ENCODE results near the gene ZNF804A.
A peak's percentile ranks its signal among the peaks of the same experiment; 100 is the strongest.

Gene ZNF804A

DNA sequence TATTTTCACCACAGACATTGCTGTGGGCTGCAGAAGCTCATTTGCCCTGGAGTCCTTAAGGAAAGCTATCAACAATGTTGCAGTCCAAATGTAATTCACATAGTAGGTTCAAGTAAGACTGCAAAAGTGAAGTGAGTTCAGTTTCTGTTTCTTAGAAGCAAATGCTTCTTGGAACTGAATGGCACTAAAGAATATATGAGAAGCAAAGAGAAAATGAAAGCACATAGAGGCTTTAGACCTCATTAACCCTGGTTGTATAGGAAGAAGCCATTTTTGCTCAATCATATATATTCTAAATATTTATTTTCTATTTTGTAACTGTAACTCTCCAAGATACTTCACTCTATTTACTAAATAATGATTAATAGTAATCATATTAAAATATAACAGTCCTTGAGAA, 292.0 kb downstream of the ZNF804A start:
- no peaks in the 10 kb centered on the region for H3K4me1 ChIP-seq (ENCODE audit: control insufficient read depth, low read depth, low read length)
- H3K4me3 ChIP-seq (ENCODE audit: low read length): no peak overlapping the region
- no peak overlapping the region for H2BK15ac ChIP-seq (replicated peaks; ENCODE audit: low read depth)
- H2BK120ac ChIP-seq (ENCODE audit: low read depth, low read length): no peak overlapping the region
- H3K4ac ChIP-seq (ENCODE audit: low read depth, low read length): no peak overlapping the region
- H3K23ac ChIP-seq (ENCODE audit: low read length): no peak overlapping the region
- no peak overlapping the region for H3K9ac ChIP-seq (ENCODE audit: low read length)
- H3K79me1 ChIP-seq (ENCODE audit: low read length): no peaks in the 10 kb centered on the region
- H3K56ac ChIP-seq (ENCODE audit: low read length): no peak overlapping the region
- no peak overlapping the region for H4K8ac ChIP-seq (ENCODE audit: low read depth, low read length)
- H2AK5ac ChIP-seq (ENCODE audit: low read length): no peak overlapping the region
- H4K5ac ChIP-seq (ENCODE audit: low read length): no peak overlapping the region
- H3K18ac ChIP-seq (ENCODE audit: low read length): no peak overlapping the region
- no peaks in the 10 kb centered on the region for H3K36me3 ChIP-seq (ENCODE audit: control insufficient read depth, insufficient read depth, low read length)
- H3K27ac ChIP-seq (ENCODE audit: low read depth, low read length): no peak overlapping the region
- H3K4me2 ChIP-seq (ENCODE audit: low read length): no peak overlapping the region
- H3K79me2 ChIP-seq (ENCODE audit: control insufficient read depth, insufficient read depth, low read length): no peaks in the 10 kb centered on the region
- H3K27me3 ChIP-seq (ENCODE audit: insufficient read depth, low read length, poor library complexity): no peaks in the 10 kb centered on the region
- H2BK5ac ChIP-seq (ENCODE audit: low read length): no peak overlapping the region
- DNase-seq: no peak

DNA sequence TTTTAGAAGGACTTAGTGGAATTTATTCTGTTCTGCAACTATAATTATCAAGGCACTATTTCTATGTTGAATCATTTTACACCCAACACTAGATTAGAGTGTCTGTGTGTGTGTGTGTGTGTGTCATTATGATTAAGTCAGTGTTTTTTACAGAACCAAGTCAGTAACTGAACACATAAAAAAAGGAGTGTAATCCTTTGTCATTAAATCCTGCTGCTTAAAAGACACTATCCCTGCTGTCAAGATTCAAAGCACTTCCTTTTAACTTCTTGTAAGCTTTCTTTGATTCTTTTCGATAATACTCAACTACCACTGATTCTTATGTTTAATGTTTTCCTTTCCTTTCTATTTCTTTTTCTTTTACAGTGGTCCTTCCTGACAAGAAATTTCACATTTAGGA, 306.7 kb downstream of the ZNF804A start:
- H4K8ac ChIP-seq (ENCODE audit: low read depth, low read length): no peak overlapping the region
- H3K79me1 ChIP-seq (ENCODE audit: low read length): no peaks in the 10 kb centered on the region
- no peak overlapping the region for H3K18ac ChIP-seq (ENCODE audit: low read length)
- no peaks in the 10 kb centered on the region for H3K27me3 ChIP-seq (ENCODE audit: insufficient read depth, low read length, poor library complexity)
- H3K4ac ChIP-seq (ENCODE audit: low read depth, low read length): no peak overlapping the region
- H3K79me2 ChIP-seq (ENCODE audit: control insufficient read depth, insufficient read depth, low read length): no peaks in the 10 kb centered on the region
- no peak overlapping the region for H3K27ac ChIP-seq (ENCODE audit: low read depth, low read length)
- H3K36me3 ChIP-seq (ENCODE audit: control insufficient read depth, insufficient read depth, low read length): no peaks in the 10 kb centered on the region
- DNase-seq: no peak
- no peak overlapping the region for H2AK5ac ChIP-seq (ENCODE audit: low read length)
- no peak overlapping the region for H3K4me3 ChIP-seq (ENCODE audit: low read length)
- no peak overlapping the region for H3K4me2 ChIP-seq (ENCODE audit: low read length)
- H2BK120ac ChIP-seq (ENCODE audit: low read depth, low read length): no peak overlapping the region
- no CpG with 5 or more reads among the region's 1 CpG for WGBS (ENCODE audit: extremely low coverage, insufficient coverage, low lambda C conversion rate)
- no peak overlapping the region for H3K56ac ChIP-seq (ENCODE audit: low read length)
- no peak overlapping the region for H3K9ac ChIP-seq (ENCODE audit: low read length)
- no peak overlapping the region for H2BK15ac ChIP-seq (replicated peaks; ENCODE audit: low read depth)
- H4K5ac ChIP-seq (ENCODE audit: low read length): no peak overlapping the region
- no peak overlapping the region for H3K23ac ChIP-seq (ENCODE audit: low read length)
- H2BK5ac ChIP-seq (ENCODE audit: low read length): no peak overlapping the region
- H3K4me1 ChIP-seq (ENCODE audit: control insufficient read depth, low read depth, low read length): no peaks in the 10 kb centered on the region

DNA sequence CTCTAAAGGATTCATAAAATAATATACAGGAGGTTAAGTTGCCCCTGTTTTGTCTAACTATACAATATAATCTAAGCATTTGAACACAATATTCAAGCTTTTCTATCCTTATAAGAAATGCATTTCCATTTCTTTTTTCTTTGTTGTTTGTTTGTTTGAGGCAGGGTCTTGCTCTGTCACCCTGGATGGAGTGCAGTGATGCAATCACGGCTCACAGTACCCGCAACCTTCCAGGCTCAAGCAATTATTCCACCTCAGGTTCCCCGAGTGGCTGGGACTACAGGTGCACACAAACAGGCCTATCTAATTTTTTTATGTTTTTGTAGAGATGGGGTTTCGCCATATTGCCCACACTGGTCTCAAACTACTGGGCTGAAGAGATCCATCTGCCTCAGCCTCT, 307.8 kb downstream of the ZNF804A start:
- Histone ChIP-seq H2BK15ac (replicated peaks; ENCODE audit: low read depth) (no peak overlapping the region), H3K27me3 (ENCODE audit: insufficient read depth, low read length, poor library complexity) (no peaks in the 10 kb centered on the region), H3K36me3 (ENCODE audit: control insufficient read depth, insufficient read depth, low read length) (no peaks in the 10 kb centered on the region), H3K79me2 (ENCODE audit: control insufficient read depth, insufficient read depth, low read length) (no peaks in the 10 kb centered on the region), H3K18ac (ENCODE audit: low read length) (peak overlapping the region; percentile 28), H3K79me1 (ENCODE audit: low read length) (no peaks in the 10 kb centered on the region), H3K4me3 (ENCODE audit: low read length) (no peak overlapping the region), H4K5ac (ENCODE audit: low read length) (no peak overlapping the region), H3K4me2 (ENCODE audit: low read length) (no peak overlapping the region), H2AK5ac (ENCODE audit: low read length) (no peak overlapping the region), H3K56ac (ENCODE audit: low read length) (no peak overlapping the region), H3K4ac (ENCODE audit: low read depth, low read length) (peak overlapping the region; percentile 70), H3K27ac (ENCODE audit: low read depth, low read length) (peak overlapping the region; percentile 55), H4K8ac (ENCODE audit: low read depth, low read length) (no peak overlapping the region), H3K9ac (ENCODE audit: low read length) (no peak overlapping the region), H3K23ac (ENCODE audit: low read length) (no peak overlapping the region), H2BK5ac (ENCODE audit: low read length) (no peak overlapping the region), H3K4me1 (ENCODE audit: control insufficient read depth, low read depth, low read length) (no peaks in the 10 kb centered on the region), H2BK120ac (ENCODE audit: low read depth, low read length) (peak overlapping the region; percentile 100)
- no CpG with 5 or more reads among the region's 4 CpGs for WGBS (ENCODE audit: extremely low coverage, insufficient coverage, low lambda C conversion rate)
- DNase-seq: peak; percentile 22

DNA sequence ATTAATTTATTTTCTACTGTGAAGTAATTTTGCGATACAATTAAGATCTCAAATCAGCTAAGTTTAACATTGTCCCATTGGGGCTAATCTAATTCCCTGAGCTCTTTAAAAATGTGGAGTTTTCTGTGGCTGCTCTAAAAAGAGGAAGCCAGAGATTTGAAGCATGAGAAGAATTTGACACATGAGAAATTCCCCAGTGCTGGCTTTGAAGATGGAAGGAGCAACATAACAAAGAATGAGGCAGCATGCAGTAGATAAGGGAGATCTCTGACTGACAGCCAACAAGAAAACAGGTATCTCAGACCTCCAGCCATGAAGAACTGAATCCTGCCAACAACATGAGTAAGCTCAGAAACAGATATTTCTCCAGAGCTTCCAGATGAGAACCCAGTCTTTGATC, 308.4 kb downstream of the ZNF804A start:
- Histone ChIP-seq H3K4ac (ENCODE audit: low read depth, low read length) (no peak overlapping the region), H4K8ac (ENCODE audit: low read depth, low read length) (no peak overlapping the region), H3K27me3 (ENCODE audit: insufficient read depth, low read length, poor library complexity) (no peaks in the 10 kb centered on the region), H3K23ac (ENCODE audit: low read length) (no peak overlapping the region), H2BK120ac (ENCODE audit: low read depth, low read length) (no peak overlapping the region), H3K18ac (ENCODE audit: low read length) (no peak overlapping the region), H3K4me2 (ENCODE audit: low read length) (no peak overlapping the region), H2BK15ac (replicated peaks; ENCODE audit: low read depth) (no peak overlapping the region), H4K5ac (ENCODE audit: low read length) (no peak overlapping the region), H3K4me3 (ENCODE audit: low read length) (no peak overlapping the region), H3K9ac (ENCODE audit: low read length) (no peak overlapping the region), H2AK5ac (ENCODE audit: low read length) (no peak overlapping the region), H3K56ac (ENCODE audit: low read length) (no peak overlapping the region), H3K79me1 (ENCODE audit: low read length) (no peaks in the 10 kb centered on the region), H3K79me2 (ENCODE audit: control insufficient read depth, insufficient read depth, low read length) (no peaks in the 10 kb centered on the region), H3K27ac (ENCODE audit: low read depth, low read length) (no peak overlapping the region), H3K4me1 (ENCODE audit: control insufficient read depth, low read depth, low read length) (no peaks in the 10 kb centered on the region), H2BK5ac (ENCODE audit: low read length) (no peak overlapping the region), H3K36me3 (ENCODE audit: control insufficient read depth, insufficient read depth, low read length) (no peaks in the 10 kb centered on the region)
- no CpG with 5 or more reads among the region's 1 CpG for WGBS (ENCODE audit: extremely low coverage, insufficient coverage, low lambda C conversion rate)
- DNase-seq: peak; percentile 97

DNA sequence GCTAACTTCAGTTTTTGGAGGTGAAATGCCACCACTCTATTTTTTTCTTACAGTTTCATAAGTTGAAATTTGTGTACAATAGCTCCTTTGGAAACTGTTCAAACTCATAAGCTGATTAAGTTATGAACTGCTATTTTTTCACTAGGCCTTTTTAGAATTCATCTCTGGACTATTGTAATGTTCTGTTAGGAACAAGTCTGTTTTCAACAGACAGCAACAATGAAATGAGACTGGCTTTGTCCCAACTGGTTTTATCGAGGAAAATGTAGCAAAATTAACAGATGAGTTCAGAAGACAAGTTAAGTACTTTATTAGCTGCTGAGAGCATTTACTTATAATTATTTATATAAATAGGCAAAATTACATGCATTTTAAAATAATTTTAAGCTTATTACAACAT, 310.6 kb downstream of the ZNF804A start:
- Histone ChIP-seq H3K4me1 (ENCODE audit: control insufficient read depth, low read depth, low read length) (no peaks in the 10 kb centered on the region), H3K18ac (ENCODE audit: low read length) (no peak overlapping the region), H4K8ac (ENCODE audit: low read depth, low read length) (no peak overlapping the region), H3K4ac (ENCODE audit: low read depth, low read length) (no peak overlapping the region), H3K4me3 (ENCODE audit: low read length) (no peak overlapping the region), H2BK5ac (ENCODE audit: low read length) (no peak overlapping the region), H3K27me3 (ENCODE audit: insufficient read depth, low read length, poor library complexity) (no peaks in the 10 kb centered on the region), H3K56ac (ENCODE audit: low read length) (no peak overlapping the region), H2BK15ac (replicated peaks; ENCODE audit: low read depth) (no peak overlapping the region), H4K5ac (ENCODE audit: low read length) (no peak overlapping the region), H3K27ac (ENCODE audit: low read depth, low read length) (no peak overlapping the region), H3K9ac (ENCODE audit: low read length) (no peak overlapping the region), H3K4me2 (ENCODE audit: low read length) (no peak overlapping the region), H2AK5ac (ENCODE audit: low read length) (no peak overlapping the region), H2BK120ac (ENCODE audit: low read depth, low read length) (no peak overlapping the region), H3K79me1 (ENCODE audit: low read length) (no peaks in the 10 kb centered on the region), H3K36me3 (ENCODE audit: control insufficient read depth, insufficient read depth, low read length) (no peaks in the 10 kb centered on the region), H3K79me2 (ENCODE audit: control insufficient read depth, insufficient read depth, low read length) (no peaks in the 10 kb centered on the region), H3K23ac (ENCODE audit: low read length) (no peak overlapping the region)
- no CpG with 5 or more reads among the region's 1 CpG for WGBS (ENCODE audit: extremely low coverage, insufficient coverage, low lambda C conversion rate)
- no peak for DNase-seq

DNA sequence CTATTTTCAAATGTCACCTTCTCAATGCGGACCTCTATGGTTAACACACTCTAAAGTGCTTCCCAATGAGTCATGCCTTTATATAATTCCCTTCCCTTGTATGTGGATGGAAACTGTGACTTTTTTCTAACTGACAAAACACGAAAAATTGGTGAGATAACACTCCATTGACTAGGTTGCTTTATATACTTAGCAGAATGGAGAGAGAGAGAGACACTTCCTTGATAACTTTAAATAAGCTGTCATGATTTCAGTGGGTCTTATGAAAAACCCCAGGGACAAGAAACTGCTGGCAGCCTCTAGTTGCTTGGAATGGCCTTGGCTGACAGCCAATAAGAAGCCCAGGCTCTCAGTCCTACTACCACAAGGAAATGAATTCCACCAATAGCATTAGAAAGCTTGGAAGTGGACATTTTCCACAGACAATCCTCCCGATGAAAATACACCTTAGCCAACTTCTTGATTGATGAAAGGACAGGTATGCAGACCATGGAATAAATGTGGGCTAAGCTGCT, 322.2 kb downstream of the ZNF804A start:
- Histone ChIP-seq H3K9ac (ENCODE audit: low read length) (no peak overlapping the region), H2BK5ac (ENCODE audit: low read length) (no peak overlapping the region), H3K36me3 (ENCODE audit: control insufficient read depth, insufficient read depth, low read length) (no peaks in the 10 kb centered on the region), H2AK5ac (ENCODE audit: low read length) (no peak overlapping the region), H4K8ac (ENCODE audit: low read depth, low read length) (no peak overlapping the region), H3K4me1 (ENCODE audit: control insufficient read depth, low read depth, low read length) (no peaks in the 10 kb centered on the region), H3K79me2 (ENCODE audit: control insufficient read depth, insufficient read depth, low read length) (no peaks in the 10 kb centered on the region), H2BK120ac (ENCODE audit: low read depth, low read length) (no peak overlapping the region), H3K4ac (ENCODE audit: low read depth, low read length) (no peak overlapping the region), H3K4me2 (ENCODE audit: low read length) (no peak overlapping the region), H3K18ac (ENCODE audit: low read length) (no peak overlapping the region), H3K27me3 (ENCODE audit: insufficient read depth, low read length, poor library complexity) (no peaks in the 10 kb centered on the region), H2BK15ac (replicated peaks; ENCODE audit: low read depth) (no peak overlapping the region), H4K5ac (ENCODE audit: low read length) (no peak overlapping the region), H3K79me1 (ENCODE audit: low read length) (no peaks in the 10 kb centered on the region), H3K4me3 (ENCODE audit: low read length) (no peak overlapping the region), H3K23ac (ENCODE audit: low read length) (no peak overlapping the region), H3K27ac (ENCODE audit: low read depth, low read length) (no peak overlapping the region), H3K56ac (ENCODE audit: low read length) (no peak overlapping the region)
- WGBS (ENCODE audit: extremely low coverage, insufficient coverage, low lambda C conversion rate): no CpG with 5 or more reads among the region's 3 CpGs
- DNase-seq: no peak

Measured in mesendoderm (in vitro differentiated cells).